ENCODE data around the gene ATP9A. TPM values are rescaled to one million over a fixed set of nuclear protein-coding genes. Genes with fewer than 3 reads are reported as not detected.

ATP9A gene
- total and polyA plus RNA-seq, 2 of the 8 experiments (the other 6 are each of a cell fraction or from before 2014, with no cell fraction given): 5.0 to 6.4 TPM

- TF ChIP-seq, protein P1, sequence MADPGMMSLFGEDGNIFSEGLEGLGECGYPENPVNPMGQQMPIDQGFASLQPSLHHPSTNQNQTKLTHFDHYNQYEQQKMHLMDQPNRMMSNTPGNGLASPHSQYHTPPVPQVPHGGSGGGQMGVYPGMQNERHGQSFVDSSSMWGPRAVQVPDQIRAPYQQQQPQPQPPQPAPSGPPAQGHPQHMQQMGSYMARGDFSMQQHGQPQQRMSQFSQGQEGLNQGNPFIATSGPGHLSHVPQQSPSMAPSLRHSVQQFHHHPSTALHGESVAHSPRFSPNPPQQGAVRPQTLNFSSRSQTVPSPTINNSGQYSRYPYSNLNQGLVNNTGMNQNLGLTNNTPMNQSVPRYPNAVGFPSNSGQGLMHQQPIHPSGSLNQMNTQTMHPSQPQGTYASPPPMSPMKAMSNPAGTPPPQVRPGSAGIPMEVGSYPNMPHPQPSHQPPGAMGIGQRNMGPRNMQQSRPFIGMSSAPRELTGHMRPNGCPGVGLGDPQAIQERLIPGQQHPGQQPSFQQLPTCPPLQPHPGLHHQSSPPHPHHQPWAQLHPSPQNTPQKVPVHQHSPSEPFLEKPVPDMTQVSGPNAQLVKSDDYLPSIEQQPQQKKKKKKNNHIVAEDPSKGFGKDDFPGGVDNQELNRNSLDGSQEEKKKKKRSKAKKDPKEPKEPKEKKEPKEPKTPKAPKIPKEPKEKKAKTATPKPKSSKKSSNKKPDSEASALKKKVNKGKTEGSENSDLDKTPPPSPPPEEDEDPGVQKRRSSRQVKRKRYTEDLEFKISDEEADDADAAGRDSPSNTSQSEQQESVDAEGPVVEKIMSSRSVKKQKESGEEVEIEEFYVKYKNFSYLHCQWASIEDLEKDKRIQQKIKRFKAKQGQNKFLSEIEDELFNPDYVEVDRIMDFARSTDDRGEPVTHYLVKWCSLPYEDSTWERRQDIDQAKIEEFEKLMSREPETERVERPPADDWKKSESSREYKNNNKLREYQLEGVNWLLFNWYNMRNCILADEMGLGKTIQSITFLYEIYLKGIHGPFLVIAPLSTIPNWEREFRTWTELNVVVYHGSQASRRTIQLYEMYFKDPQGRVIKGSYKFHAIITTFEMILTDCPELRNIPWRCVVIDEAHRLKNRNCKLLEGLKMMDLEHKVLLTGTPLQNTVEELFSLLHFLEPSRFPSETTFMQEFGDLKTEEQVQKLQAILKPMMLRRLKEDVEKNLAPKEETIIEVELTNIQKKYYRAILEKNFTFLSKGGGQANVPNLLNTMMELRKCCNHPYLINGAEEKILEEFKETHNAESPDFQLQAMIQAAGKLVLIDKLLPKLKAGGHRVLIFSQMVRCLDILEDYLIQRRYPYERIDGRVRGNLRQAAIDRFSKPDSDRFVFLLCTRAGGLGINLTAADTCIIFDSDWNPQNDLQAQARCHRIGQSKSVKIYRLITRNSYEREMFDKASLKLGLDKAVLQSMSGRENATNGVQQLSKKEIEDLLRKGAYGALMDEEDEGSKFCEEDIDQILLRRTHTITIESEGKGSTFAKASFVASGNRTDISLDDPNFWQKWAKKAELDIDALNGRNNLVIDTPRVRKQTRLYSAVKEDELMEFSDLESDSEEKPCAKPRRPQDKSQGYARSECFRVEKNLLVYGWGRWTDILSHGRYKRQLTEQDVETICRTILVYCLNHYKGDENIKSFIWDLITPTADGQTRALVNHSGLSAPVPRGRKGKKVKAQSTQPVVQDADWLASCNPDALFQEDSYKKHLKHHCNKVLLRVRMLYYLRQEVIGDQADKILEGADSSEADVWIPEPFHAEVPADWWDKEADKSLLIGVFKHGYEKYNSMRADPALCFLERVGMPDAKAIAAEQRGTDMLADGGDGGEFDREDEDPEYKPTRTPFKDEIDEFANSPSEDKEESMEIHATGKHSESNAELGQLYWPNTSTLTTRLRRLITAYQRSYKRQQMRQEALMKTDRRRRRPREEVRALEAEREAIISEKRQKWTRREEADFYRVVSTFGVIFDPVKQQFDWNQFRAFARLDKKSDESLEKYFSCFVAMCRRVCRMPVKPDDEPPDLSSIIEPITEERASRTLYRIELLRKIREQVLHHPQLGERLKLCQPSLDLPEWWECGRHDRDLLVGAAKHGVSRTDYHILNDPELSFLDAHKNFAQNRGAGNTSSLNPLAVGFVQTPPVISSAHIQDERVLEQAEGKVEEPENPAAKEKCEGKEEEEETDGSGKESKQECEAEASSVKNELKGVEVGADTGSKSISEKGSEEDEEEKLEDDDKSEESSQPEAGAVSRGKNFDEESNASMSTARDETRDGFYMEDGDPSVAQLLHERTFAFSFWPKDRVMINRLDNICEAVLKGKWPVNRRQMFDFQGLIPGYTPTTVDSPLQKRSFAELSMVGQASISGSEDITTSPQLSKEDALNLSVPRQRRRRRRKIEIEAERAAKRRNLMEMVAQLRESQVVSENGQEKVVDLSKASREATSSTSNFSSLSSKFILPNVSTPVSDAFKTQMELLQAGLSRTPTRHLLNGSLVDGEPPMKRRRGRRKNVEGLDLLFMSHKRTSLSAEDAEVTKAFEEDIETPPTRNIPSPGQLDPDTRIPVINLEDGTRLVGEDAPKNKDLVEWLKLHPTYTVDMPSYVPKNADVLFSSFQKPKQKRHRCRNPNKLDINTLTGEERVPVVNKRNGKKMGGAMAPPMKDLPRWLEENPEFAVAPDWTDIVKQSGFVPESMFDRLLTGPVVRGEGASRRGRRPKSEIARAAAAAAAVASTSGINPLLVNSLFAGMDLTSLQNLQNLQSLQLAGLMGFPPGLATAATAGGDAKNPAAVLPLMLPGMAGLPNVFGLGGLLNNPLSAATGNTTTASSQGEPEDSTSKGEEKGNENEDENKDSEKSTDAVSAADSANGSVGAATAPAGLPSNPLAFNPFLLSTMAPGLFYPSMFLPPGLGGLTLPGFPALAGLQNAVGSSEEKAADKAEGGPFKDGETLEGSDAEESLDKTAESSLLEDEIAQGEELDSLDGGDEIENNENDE (IDR thresholded peaks at IDR 0.05; ENCODE audit: insufficient replicate concordance, low read length): no peak
- TF ChIP-seq CTBP2 (IDR thresholded peaks at IDR 0.05; ENCODE audit: borderline replicate concordance, insufficient read depth, insufficient read length, low read length) (no peak), NANOG (IDR thresholded peaks at IDR 0.05; ENCODE audit: insufficient read depth, low read depth, low read length, poor library complexity, severe bottlenecking) (no peak), RNF2 (IDR thresholded peaks at IDR 0.05; ENCODE audit: borderline replicate concordance, low read depth, low read length, missing control alignments, poor library complexity, severe bottlenecking) (no peak), TAF1 (IDR thresholded peaks at IDR 0.05; ENCODE audit: low read depth, low read length) (no peak), HDAC6 (IDR thresholded peaks at IDR 0.05; ENCODE audit: low read depth, low read length) (no peak), SIN3A (conservative IDR thresholded peaks at IDR 0.05 in 1 of 2, IDR thresholded peaks at IDR 0.05 in 1 of 2; ENCODE audit: low read depth in 1 of 2, low read length in 2 of 2) (no peak), E2F6 (IDR thresholded peaks at IDR 0.05) (no peak), CBX5 (IDR thresholded peaks at IDR 0.05; ENCODE audit: low read depth, low read length) (no peak)
These were observed 102.1 kb downstream of the ATP9A start (continued) for GRCh38 chr20:51666126-51666525.

All from H1 (cell line).